ENCODE results near the gene GALNTL6. TPM values are rescaled to one million over a fixed set of nuclear protein-coding genes. Genes with fewer than 3 reads are reported as not detected.

Gene GALNTL6
- total and polyA plus RNA-seq, 9 of the 15 experiments (the other 6 are each of a cell fraction or from before 2014, with no cell fraction given), result 0.18 to 0.50 (median 0.29) TPM

GRCh38 chr4:172945611-172946010 is 1132.4 kb downstream of the GALNTL6 start (continued):
- no peak for TF ChIP-seq TEAD4 (IDR thresholded peaks at IDR 0.05; ENCODE audit: low read length)
- no peak for TF ChIP-seq TEAD4 (CRISPR knock-in tag; IDR thresholded peaks at IDR 0.05; ENCODE audit: borderline replicate concordance)
- no peak for TF ChIP-seq ZNF395 (CRISPR knock-in tag; IDR thresholded peaks at IDR 0.05)
- no peak for TF ChIP-seq NR1H2 (CRISPR knock-in tag; IDR thresholded peaks at IDR 0.05)
- TF ChIP-seq E2F5 (CRISPR knock-in tag; IDR thresholded peaks at IDR 0.05), result no peak

GRCh38 chr4:172946503-172946902 is 1133.3 kb downstream of the GALNTL6 start:
- CTCF ChIA-PET (ENCODE audit: low intra/inter-chr PET ratio), result no interaction called here
- Histone ChIP-seq H3K9ac (ENCODE audit: insufficient read depth in 1 of 2, low read depth in 2 of 2, low read length in 2 of 2) (no peak overlapping the region), H3K79me2 (ENCODE audit: control insufficient read depth, insufficient read depth, low read length) (no peaks in the 10 kb centered on the region), H3K36me3 (ENCODE audit: control insufficient read depth, insufficient read depth, low read length) (no peaks in the 10 kb centered on the region), H3K4me1 (replicated peaks in 1 of 2; ENCODE audit: control insufficient read depth in 2 of 2, insufficient read depth in 2 of 2, low read length in 2 of 2) (no peaks in the 10 kb centered on the region), H3K9me1 (ENCODE audit: control insufficient read depth, insufficient read depth, low read length) (no peaks in the 10 kb centered on the region), H2AFZ (ENCODE audit: low read depth, low read length) (no peak overlapping the region), H4K20me1 (replicated peaks; ENCODE audit: control insufficient read depth, insufficient read depth, low read length) (no peaks in the 10 kb centered on the region), H3K9me3 (replicated peaks; ENCODE audit: control insufficient read depth, insufficient read depth, low read depth, low read length) (no peaks in the 10 kb centered on the region), H3K27me3 (ENCODE audit: control insufficient read depth in 2 of 2, insufficient read depth in 2 of 2, low read length in 2 of 2) (no peaks in the 10 kb centered on the region), H3K4me2 (ENCODE audit: insufficient read depth, low read length) (no peak overlapping the region), H3K27ac (ENCODE audit: extremely low read depth, low read depth, low read length) (no peak overlapping the region), H3K4me3 (no peak overlapping the region)
- DNase-seq (ENCODE audit: extremely low read depth in 1 of 4, low spot score in 3 of 4), result no peak
- in situ Hi-C loops (cut with MboI) (no loop called here), intact Hi-C loops (cut with micrococcal nuclease) (no loop called here)
- 16% methylated on average over 1 of the region's 1 CpG for WGBS (ENCODE audit: insufficient coverage, low coverage, missing lambda C conversion rate)
- no peak for ATAC-seq
- POLR2A ChIA-PET, result no interaction called here
- FAIRE-seq, result no peak
- no TSS peak for BruUV-seq (replicated peaks)
- TF ChIP-seq BHLHE40 (IDR thresholded peaks at IDR 0.05; ENCODE audit: low read length) (no peak), PHF20 (IDR thresholded peaks at IDR 0.05; ENCODE audit: partially characterized antibody) (no peak), TCF7 (IDR thresholded peaks at IDR 0.05; ENCODE audit: borderline replicate concordance) (no peak), ZNF561 (CRISPR knock-in tag; conservative IDR thresholded peaks at IDR 0.05) (no peak), FOXA1 (IDR thresholded peaks at IDR 0.05; ENCODE audit: borderline replicate concordance) (no peak), ATF7 (IDR thresholded peaks at IDR 0.05) (no peak), ZNF407 (IDR thresholded peaks at IDR 0.05; ENCODE audit: low read depth) (no peak)

All from K562 (cell line).